DND-41 (cell line): ENCODE data around the gene KCNS1.

ENCODE experiments used
- EZH2 ChIP-seq: IDR thresholded peaks from 3 replicates; pipeline ENCODE4 v1.6.1; 2012; ENCODE audit warnings: borderline replicate concordance, low read depth, mild to moderate bottlenecking, moderate library complexity, low read length, inconsistent platforms; ENCODE audit not compliant: severe bottlenecking
- TF ChIP-seq, protein P1 (sequence below): IDR thresholded peaks from 2 replicates; pipeline ENCODE4 v1.5.1; 2012; ENCODE audit warnings: borderline replicate concordance, low read length, moderate library complexity, mild to moderate bottlenecking; ENCODE audit not compliant: poor library complexity, severe bottlenecking; ENCODE audit errors: extremely low read depth

DNA sequence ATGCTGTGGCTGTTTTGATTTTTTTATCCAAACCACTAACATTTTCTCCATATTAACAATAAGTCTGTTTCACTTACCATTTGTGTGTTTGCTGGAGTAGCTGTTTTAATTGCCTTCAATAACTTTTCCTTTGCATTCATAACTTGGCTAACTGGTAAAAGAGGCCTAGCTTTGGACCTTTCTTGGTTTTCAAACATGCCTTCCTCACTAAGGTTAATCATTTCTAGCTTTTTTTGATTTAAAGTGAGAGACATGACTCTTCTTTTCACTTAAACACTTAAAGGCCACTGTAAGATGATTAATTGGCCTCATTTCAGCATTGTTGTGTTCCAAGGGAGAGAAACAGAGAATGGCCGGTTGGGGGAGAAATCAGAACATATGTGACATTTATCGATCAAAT lies 20.5 kb upstream of the KCNS1 start:
- no peak for TF ChIP-seq EZH2
- TF ChIP-seq, protein P1, sequence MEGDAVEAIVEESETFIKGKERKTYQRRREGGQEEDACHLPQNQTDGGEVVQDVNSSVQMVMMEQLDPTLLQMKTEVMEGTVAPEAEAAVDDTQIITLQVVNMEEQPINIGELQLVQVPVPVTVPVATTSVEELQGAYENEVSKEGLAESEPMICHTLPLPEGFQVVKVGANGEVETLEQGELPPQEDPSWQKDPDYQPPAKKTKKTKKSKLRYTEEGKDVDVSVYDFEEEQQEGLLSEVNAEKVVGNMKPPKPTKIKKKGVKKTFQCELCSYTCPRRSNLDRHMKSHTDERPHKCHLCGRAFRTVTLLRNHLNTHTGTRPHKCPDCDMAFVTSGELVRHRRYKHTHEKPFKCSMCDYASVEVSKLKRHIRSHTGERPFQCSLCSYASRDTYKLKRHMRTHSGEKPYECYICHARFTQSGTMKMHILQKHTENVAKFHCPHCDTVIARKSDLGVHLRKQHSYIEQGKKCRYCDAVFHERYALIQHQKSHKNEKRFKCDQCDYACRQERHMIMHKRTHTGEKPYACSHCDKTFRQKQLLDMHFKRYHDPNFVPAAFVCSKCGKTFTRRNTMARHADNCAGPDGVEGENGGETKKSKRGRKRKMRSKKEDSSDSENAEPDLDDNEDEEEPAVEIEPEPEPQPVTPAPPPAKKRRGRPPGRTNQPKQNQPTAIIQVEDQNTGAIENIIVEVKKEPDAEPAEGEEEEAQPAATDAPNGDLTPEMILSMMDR: no peak
